NCI-H526 treated with DMSO at 0.1 percent for 48 hours (cell line): Measurements from ENCODE around the gene DDIT4.
"Not testable (repeated sequence)": the region's sequence is repeated elsewhere in the genome, so short reads cannot be mapped to it uniquely, and the experiment has no call there.

Source experiments
- DNase-seq: peaks from one replicate; lab custom pipeline; 2025; lab: John Stamatoyannopoulos, UW

Gene DDIT4

GRCh38 chr10:72296829-72297280, 23.1 kb downstream of the DDIT4 start:
- DNase-seq, result not testable (repeated sequence)

GRCh38 chr10:72297281-72297804, 23.6 kb downstream of the DDIT4 start:
- DNase-seq, result no peak

- peak; percentile 66 for DNase-seq
Measured at GRCh38 chr10:72297805-72298591, 24.3 kb downstream of the DDIT4 start.

GRCh38 chr10:72298592-72299519, 25.1 kb downstream of the DDIT4 start:
- no peak for DNase-seq

GRCh38 chr10:72303424-72304128, 29.9 kb downstream of the DDIT4 start:
- DNase-seq, result no peak

- DNase-seq, result no peak
Measured at GRCh38 chr10:72306215-72306760, 32.6 kb downstream of the DDIT4 start.

- DNase-seq, result not testable (repeated sequence)
Measured at GRCh38 chr10:72307711-72308110, 34.0 kb downstream of the DDIT4 start.

- DNase-seq, result no peak
Measured at GRCh38 chr10:72308320-72308987, 34.7 kb downstream of the DDIT4 start.

- no peak for DNase-seq
Measured at GRCh38 chr10:72309290-72310240, 35.8 kb downstream of the DDIT4 start.

GRCh38 chr10:72310241-72310633, 36.5 kb downstream of the DDIT4 start:
- DNase-seq, result no peak

- DNase-seq, result no peak
Measured at GRCh38 chr10:72310636-72311035, 36.9 kb downstream of the DDIT4 start.

GRCh38 chr10:72311667-72312066, 37.9 kb downstream of the DDIT4 start:
- no peak for DNase-seq

GRCh38 chr10:72312865-72313391, 39.2 kb downstream of the DDIT4 start:
- no peak for DNase-seq

GRCh38 chr10:72314263-72314662, 40.5 kb downstream of the DDIT4 start:
- no peak for DNase-seq

GRCh38 chr10:72315054-72315453, 41.3 kb downstream of the DDIT4 start:
- DNase-seq, result no peak

- no peak for DNase-seq
Measured at GRCh38 chr10:72315611-72316385, 42.1 kb downstream of the DDIT4 start.

- DNase-seq, result no peak
Measured at GRCh38 chr10:72316386-72316700, 42.6 kb downstream of the DDIT4 start.

- no peak for DNase-seq
Measured at GRCh38 chr10:72316748-72317435, 43.2 kb downstream of the DDIT4 start.
